B cell (primary cell): ENCODE results near the gene OTOP3. TPM values are rescaled to one million over a fixed set of nuclear protein-coding genes. Genes with fewer than 3 reads are reported as not detected.

Experiments
- ATAC-seq: fragments of 200-7000 bp; cut with Tn5 transposase; one replicate; pipeline ENCODE4 v1.10.0; 2021; ENCODE audit warnings: low read depth, mild to moderate bottlenecking, moderate number of reproducible peaks, moderate library complexity
- CTCF ChIA-PET: fragments of 350-600 bp; sonication (Branson Sonifier 250); formaldehyde crosslinking; loops from one replicate; lab custom pipeline; 2021; ENCODE audit warnings: antibody characterized with exemption, inconsistent platforms; lab: Charles Lee
- POLR2A ChIA-PET: fragments of 350-600 bp; sonication (Branson Sonifier 250); formaldehyde crosslinking; loops from one replicate; lab custom pipeline; 2021; ENCODE audit warnings: antibody characterized with exemption; lab: Charles Lee
- DNase-seq: peaks from one replicate; pipeline ENCODE4 v3.0.0; 2013
- H2AFZ ChIP-seq: 2 replicates; pipeline ENCODE4 v1.6.1; 2012; ENCODE audit warnings: mild to moderate bottlenecking, low read depth, low read length; ENCODE audit not compliant: insufficient read depth, poor library complexity, severe bottlenecking
- H3K27ac ChIP-seq, 2 donors: 1 replicate in 1 of 2; 2 replicates in 1 of 2; pipeline ENCODE4 v1.5.1; 2012 to 2013; ENCODE audit warnings: low read length in 2 of 2, mild to moderate bottlenecking in 2 of 2, moderate library complexity in 1 of 2
- H3K27me3 ChIP-seq, 4 experiments: fragments of 200-600 bp in 1 of 4; sonication (generic) in 1 of 4; replicated peaks in 1 of 4; 1 replicate in 2 of 4; 2 replicates in 2 of 4; pipeline versions ENCODE4 v1.6.1 to v1.7.0; 2013 to 2016; ENCODE audit warnings: low read length in 3 of 4, mild to moderate bottlenecking in 2 of 4, mixed read lengths in 1 of 4, moderate library complexity in 1 of 4; ENCODE audit not compliant: insufficient read depth in 4 of 4, control insufficient read depth in 3 of 4; ENCODE audit errors: control extremely low read depth in 1 of 4
- H3K36me3 ChIP-seq, 2 experiments: replicated peaks in 1 of 2; 1 replicate in 1 of 2; 2 replicates in 1 of 2; pipeline versions ENCODE4 v1.6.1 to v1.7.1; 2013; ENCODE audit warnings: low read length in 1 of 2; ENCODE audit not compliant: insufficient read depth in 2 of 2, control insufficient read depth in 1 of 2; ENCODE audit errors: control extremely low read depth in 1 of 2, extremely low read depth in 1 of 2
- H3K4me1 ChIP-seq, 2 donors: fragments of 200-600 bp in 1 of 2; sonication (generic) in 1 of 2; 1 replicate in 1 of 2; 2 replicates in 1 of 2; pipeline versions ENCODE4 v1.5.1 to v1.6.1; 2013 to 2017; ENCODE audit warnings: low read length in 2 of 2; ENCODE audit not compliant: control insufficient read depth in 2 of 2, insufficient read depth in 2 of 2
- H3K4me2 ChIP-seq: replicated peaks from 2 replicates; pipeline ENCODE3; 2012; ENCODE audit warnings: mild to moderate bottlenecking, low read depth, low read length; ENCODE audit not compliant: poor library complexity, severe bottlenecking
- H3K4me3 ChIP-seq, 5 experiments: fragments of 200-600 bp in 1 of 5; sonication (generic) in 1 of 5; 1 replicate in 3 of 5; 2 replicates in 2 of 5; pipeline versions ENCODE4 v1.5.1 to v1.7.0; 2011 to 2016; ENCODE audit warnings: low read length in 4 of 5, mild to moderate bottlenecking in 4 of 5, low read depth in 2 of 5, control low read depth in 1 of 5, moderate library complexity in 1 of 5; ENCODE audit not compliant: insufficient read depth in 1 of 5; ENCODE audit errors: control extremely low read depth in 1 of 5, extremely low read depth in 1 of 5
- H3K79me2 ChIP-seq: fragments of 200-600 bp; sonication (generic); one replicate; pipeline ENCODE4 v1.6.0; 2016; ENCODE audit warnings: low read length; ENCODE audit not compliant: control insufficient read depth, insufficient read depth
- H3K9ac ChIP-seq: fragments of 200-600 bp; sonication (generic); 2 replicates; pipeline ENCODE4 v1.6.1; 2017; ENCODE audit warnings: mild to moderate bottlenecking, low read length, moderate library complexity
- H3K9me3 ChIP-seq, 3 donors: one replicate each; pipeline versions ENCODE4 v1.6.1 to v1.7.1; 2013; ENCODE audit warnings: low read length in 2 of 3; ENCODE audit not compliant: control insufficient read depth in 2 of 3, insufficient read depth in 1 of 3; ENCODE audit errors: control extremely low read depth in 1 of 3
- H4K20me1 ChIP-seq: 2 replicates; pipeline ENCODE4 v1.6.0; 2012; ENCODE audit warnings: mild to moderate bottlenecking, low read length; ENCODE audit not compliant: insufficient read depth, control insufficient read depth, poor library complexity, severe bottlenecking
- H3K27ac Mint-ChIP-seq: one replicate; pipeline ENCODE4 v1.8.0; 2021; ENCODE audit warnings: mixed read lengths
- H3K27me3 Mint-ChIP-seq: one replicate; pipeline ENCODE4 v1.8.0; 2021; ENCODE audit warnings: mixed read lengths
- H3K4me1 Mint-ChIP-seq: one replicate; pipeline ENCODE4 v1.8.0; 2021; ENCODE audit warnings: mixed read lengths
- H3K4me3 Mint-ChIP-seq: one replicate; pipeline ENCODE4 v1.8.0; 2021; ENCODE audit warnings: mixed read lengths
- H3K9me3 Mint-ChIP-seq: one replicate; pipeline ENCODE4 v1.8.0; 2022; ENCODE audit warnings: mixed read lengths; ENCODE audit not compliant: insufficient read depth
- EZH2 ChIP-seq: IDR thresholded peaks from 2 replicates; pipeline ENCODE4 v1.6.1; 2012; ENCODE audit warnings: borderline replicate concordance, low read depth, mild to moderate bottlenecking, moderate library complexity, low read length; ENCODE audit not compliant: insufficient read depth, poor library complexity, severe bottlenecking
- WGBS: methylation state at CpG from one replicate; pipeline ENCODE4 v1.1.5; 2013; ENCODE audit warnings: missing lambda C conversion rate; ENCODE audit not compliant: insufficient coverage; 5-methylcytosine and 5-hydroxymethylcytosine counted together
- intact Hi-C: fragments of 100-400 bp; cut with micrococcal nuclease; formaldehyde crosslinking; loops from one replicate; pipeline ENCODE4 v1.10.0; 2022
- polyA plus RNA-seq: library from polyadenylated mRNA; depleted of rRNA; stranded (reverse); fragments of >200 nt; gene quantifications from 2 replicates; pipeline ENCODE4 v1.2.3, GENCODE V29; 2012
- total RNA-seq, 2 donors: library from RNA; stranded (reverse); fragments of 120-200 nt in 1 of 2; gene quantifications; 1 replicate in 1 of 2; 2 replicates in 1 of 2; pipeline versions ENCODE4 v1.2.3 to v1.2.4, GENCODE V29; 2013 to 2022
- TF ChIP-seq, protein P1 (sequence below): fragments of 200-600 bp; IDR thresholded peaks from one replicate; pipeline ENCODE4 v1.8.0; 2022; ENCODE audit warnings: antibody characterized with exemption, mild to moderate bottlenecking

Gene OTOP3
- total and polyA plus RNA-seq, 2 donors (not counting 1 experiment from before 2014, with no cell fraction given): not detected

DNA sequence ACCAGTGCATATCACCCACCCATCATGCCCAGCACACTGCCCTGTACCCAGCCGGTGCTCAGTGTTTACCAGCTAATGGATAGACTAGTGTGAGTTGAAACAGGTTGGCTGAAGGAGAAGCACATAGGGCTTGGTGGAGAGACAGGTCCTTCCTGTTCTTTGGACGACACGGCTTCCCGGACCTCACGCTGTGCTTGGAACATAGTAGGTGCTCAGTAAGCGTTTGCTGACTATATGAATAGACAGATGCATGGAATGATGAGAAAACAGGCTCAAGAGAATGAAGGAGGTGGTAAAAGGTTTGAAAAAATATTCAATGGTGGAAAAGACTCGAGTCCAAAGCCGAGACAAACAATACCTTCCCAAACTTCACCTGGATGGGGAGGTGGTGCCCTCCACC, 35.5 kb upstream of the OTOP3 start:
- Mint-ChIP-seq H3K4me3 (no peak overlapping the region), H3K9me3 (no peaks in the 10 kb centered on the region), H3K4me1 (no peaks in the 10 kb centered on the region), H3K27ac (no peak overlapping the region), H3K27me3 (peaks cover 38% of the 10 kb centered on the region)
- intact Hi-C loops: no loop called here
- no peak overlapping the region for H3K27ac ChIP-seq
- no peaks in the 10 kb centered on the region for H3K9me3 ChIP-seq
- WGBS: 77% methylated on average over 5 of the region's 8 CpGs
- CTCF ChIA-PET: no interaction called here
- H2AFZ ChIP-seq: no peak overlapping the region
- TF ChIP-seq, protein P1, sequence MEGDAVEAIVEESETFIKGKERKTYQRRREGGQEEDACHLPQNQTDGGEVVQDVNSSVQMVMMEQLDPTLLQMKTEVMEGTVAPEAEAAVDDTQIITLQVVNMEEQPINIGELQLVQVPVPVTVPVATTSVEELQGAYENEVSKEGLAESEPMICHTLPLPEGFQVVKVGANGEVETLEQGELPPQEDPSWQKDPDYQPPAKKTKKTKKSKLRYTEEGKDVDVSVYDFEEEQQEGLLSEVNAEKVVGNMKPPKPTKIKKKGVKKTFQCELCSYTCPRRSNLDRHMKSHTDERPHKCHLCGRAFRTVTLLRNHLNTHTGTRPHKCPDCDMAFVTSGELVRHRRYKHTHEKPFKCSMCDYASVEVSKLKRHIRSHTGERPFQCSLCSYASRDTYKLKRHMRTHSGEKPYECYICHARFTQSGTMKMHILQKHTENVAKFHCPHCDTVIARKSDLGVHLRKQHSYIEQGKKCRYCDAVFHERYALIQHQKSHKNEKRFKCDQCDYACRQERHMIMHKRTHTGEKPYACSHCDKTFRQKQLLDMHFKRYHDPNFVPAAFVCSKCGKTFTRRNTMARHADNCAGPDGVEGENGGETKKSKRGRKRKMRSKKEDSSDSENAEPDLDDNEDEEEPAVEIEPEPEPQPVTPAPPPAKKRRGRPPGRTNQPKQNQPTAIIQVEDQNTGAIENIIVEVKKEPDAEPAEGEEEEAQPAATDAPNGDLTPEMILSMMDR: no peak
- TF ChIP-seq EZH2: no peak
- no peaks in the 10 kb centered on the region for H4K20me1 ChIP-seq
- H3K4me1 ChIP-seq: no peaks in the 10 kb centered on the region
- H3K27me3 ChIP-seq: peaks cover 0 to 31% (median 4%) of the 10 kb centered on the region in 4 experiments
- no peak for ATAC-seq
- no peak overlapping the region for H3K4me2 ChIP-seq
- no peak for DNase-seq
- no peaks in the 10 kb centered on the region for H3K79me2 ChIP-seq
- POLR2A ChIA-PET: no interaction called here
- H3K36me3 ChIP-seq: no peaks in the 10 kb centered on the region
- no peak overlapping the region for H3K4me3 ChIP-seq
- H3K9ac ChIP-seq: no peak overlapping the region

DNA sequence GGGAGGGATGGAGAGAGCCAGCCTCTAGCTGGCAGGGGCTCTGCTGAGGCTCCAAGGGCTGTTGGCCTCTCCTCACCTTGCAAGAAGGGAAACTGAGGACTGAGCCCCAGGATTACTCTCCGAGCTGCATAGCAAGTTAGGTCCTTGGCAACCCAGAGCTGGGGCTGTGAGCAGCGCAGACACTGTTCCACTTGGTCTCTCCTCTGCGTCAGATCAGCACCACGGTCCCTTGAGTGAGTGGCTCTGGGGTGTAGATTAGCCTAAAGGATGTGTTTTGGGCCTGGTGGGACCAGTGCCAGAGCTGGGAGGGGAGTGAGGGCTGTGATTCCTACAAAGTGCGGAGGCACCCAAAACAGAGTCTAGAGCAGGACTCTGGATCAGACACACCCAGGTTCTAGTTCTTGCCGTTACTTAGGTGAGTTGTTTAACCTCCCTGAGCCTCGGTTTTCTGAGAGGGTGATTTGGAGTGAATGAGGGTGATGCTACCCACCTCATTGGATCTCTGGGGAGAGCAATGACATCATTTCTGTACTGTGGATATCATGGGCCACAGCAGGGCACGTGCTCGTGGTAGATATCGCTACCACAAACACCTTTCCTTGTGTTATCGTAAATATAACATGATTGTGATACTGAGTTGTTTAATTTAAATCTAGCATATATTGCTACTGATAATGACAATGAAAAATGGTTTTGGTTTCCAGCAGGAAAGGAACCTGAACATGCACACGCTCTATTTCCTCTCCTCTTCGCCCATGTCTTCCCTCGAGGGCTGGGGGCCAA, 34.2 kb upstream of the OTOP3 start:
- ATAC-seq: no peak
- H3K4me3 Mint-ChIP-seq: no peak overlapping the region
- no peak for TF ChIP-seq EZH2
- TF ChIP-seq, protein P1: no peak
- no peaks in the 10 kb centered on the region for H4K20me1 ChIP-seq
- H3K79me2 ChIP-seq: no peaks in the 10 kb centered on the region
- no peaks in the 10 kb centered on the region for H3K4me1 ChIP-seq
- H3K4me2 ChIP-seq: no peak overlapping the region
- no peaks in the 10 kb centered on the region for H3K9me3 ChIP-seq
- no peak overlapping the region for H3K9ac ChIP-seq
- H3K27me3 Mint-ChIP-seq: peaks cover 30% of the 10 kb centered on the region
- WGBS: 55% methylated on average over 6 of the region's 14 CpGs
- no peak overlapping the region for H3K27ac Mint-ChIP-seq
- H3K27ac ChIP-seq: no peak overlapping the region
- no peak for DNase-seq
- ChIA-PET CTCF (no interaction called here), POLR2A (no interaction called here)
- H3K36me3 ChIP-seq: no peaks in the 10 kb centered on the region
- no peak overlapping the region for H3K4me3 ChIP-seq
- intact Hi-C loops: no loop called here
- no peaks in the 10 kb centered on the region for H3K9me3 Mint-ChIP-seq
- H3K4me1 Mint-ChIP-seq: no peaks in the 10 kb centered on the region
- peaks cover 0 to 23% (median 2%) of the 10 kb centered on the region in 4 experiments for H3K27me3 ChIP-seq
- H2AFZ ChIP-seq: no peak overlapping the region
